SK-N-SH (cell line): ENCODE results near the gene NELFB.

Source experiments
- NFIC ChIP-seq: IDR thresholded peaks from 2 replicates; pipeline ENCODE4 v1.4.0; 2012; ENCODE audit warnings: borderline replicate concordance
- YY1 ChIP-seq: IDR thresholded peaks from 2 replicates; pipeline ENCODE4 v1.4.0; 2012; ENCODE audit warnings: low read depth, mild to moderate bottlenecking
- TF ChIP-seq, protein P1 (sequence below): fragments of 200-600 bp; sonication (generic); IDR thresholded peaks from 2 replicates; pipeline ENCODE4 v1.6.1; 2017; ENCODE audit warnings: antibody characterized with exemption, mild to moderate bottlenecking, moderate library complexity
- TF ChIP-seq, protein P2 (sequence below): IDR thresholded peaks from 2 replicates; pipeline ENCODE4 v1.6.1; 2012; ENCODE audit warnings: mild to moderate bottlenecking, low read depth, low read length, moderate library complexity

DNA sequence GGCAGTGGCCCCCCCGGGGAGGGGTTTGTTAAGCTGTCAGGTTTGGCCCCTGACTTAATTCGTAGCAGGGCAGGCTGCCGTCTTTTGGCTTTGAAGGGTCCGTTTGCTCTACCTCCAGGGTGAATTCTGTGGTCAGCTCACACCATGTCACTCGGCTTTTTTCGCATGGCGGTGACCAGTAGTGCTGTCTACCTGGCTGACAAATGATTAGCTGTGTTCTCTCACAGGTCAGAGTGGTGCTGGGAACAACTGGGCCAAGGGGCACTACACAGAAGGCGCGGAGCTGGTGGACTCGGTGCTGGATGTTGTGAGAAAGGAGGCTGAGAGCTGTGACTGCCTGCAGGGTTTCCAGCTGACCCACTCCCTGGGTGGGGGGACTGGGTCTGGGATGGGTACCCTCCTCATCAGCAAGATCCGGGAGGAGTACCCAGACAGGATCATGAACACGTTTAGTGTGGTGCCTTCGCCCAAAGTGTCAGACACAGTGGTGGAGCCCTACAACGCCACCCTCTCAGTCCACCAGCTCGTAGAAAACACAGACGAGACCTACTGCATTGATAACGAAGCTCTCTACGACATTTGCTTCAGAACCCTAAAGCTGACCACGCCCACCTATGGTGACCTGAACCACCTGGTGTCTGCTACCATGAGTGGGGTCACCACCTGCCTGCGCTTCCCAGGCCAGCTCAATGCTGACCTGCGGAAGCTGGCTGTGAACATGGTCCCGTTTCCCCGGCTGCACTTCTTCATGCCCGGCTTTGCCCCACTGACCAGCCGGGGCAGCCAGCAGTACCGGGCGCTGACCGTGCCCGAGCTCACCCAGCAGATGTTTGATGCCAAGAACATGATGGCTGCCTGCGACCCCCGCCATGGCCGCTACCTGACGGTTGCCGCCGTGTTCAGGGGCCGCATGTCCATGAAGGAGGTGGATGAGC, 12.6 kb upstream of the NELFB start:
- TF ChIP-seq, protein P1, sequence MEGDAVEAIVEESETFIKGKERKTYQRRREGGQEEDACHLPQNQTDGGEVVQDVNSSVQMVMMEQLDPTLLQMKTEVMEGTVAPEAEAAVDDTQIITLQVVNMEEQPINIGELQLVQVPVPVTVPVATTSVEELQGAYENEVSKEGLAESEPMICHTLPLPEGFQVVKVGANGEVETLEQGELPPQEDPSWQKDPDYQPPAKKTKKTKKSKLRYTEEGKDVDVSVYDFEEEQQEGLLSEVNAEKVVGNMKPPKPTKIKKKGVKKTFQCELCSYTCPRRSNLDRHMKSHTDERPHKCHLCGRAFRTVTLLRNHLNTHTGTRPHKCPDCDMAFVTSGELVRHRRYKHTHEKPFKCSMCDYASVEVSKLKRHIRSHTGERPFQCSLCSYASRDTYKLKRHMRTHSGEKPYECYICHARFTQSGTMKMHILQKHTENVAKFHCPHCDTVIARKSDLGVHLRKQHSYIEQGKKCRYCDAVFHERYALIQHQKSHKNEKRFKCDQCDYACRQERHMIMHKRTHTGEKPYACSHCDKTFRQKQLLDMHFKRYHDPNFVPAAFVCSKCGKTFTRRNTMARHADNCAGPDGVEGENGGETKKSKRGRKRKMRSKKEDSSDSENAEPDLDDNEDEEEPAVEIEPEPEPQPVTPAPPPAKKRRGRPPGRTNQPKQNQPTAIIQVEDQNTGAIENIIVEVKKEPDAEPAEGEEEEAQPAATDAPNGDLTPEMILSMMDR, result no peak
- TF ChIP-seq, protein P2, sequence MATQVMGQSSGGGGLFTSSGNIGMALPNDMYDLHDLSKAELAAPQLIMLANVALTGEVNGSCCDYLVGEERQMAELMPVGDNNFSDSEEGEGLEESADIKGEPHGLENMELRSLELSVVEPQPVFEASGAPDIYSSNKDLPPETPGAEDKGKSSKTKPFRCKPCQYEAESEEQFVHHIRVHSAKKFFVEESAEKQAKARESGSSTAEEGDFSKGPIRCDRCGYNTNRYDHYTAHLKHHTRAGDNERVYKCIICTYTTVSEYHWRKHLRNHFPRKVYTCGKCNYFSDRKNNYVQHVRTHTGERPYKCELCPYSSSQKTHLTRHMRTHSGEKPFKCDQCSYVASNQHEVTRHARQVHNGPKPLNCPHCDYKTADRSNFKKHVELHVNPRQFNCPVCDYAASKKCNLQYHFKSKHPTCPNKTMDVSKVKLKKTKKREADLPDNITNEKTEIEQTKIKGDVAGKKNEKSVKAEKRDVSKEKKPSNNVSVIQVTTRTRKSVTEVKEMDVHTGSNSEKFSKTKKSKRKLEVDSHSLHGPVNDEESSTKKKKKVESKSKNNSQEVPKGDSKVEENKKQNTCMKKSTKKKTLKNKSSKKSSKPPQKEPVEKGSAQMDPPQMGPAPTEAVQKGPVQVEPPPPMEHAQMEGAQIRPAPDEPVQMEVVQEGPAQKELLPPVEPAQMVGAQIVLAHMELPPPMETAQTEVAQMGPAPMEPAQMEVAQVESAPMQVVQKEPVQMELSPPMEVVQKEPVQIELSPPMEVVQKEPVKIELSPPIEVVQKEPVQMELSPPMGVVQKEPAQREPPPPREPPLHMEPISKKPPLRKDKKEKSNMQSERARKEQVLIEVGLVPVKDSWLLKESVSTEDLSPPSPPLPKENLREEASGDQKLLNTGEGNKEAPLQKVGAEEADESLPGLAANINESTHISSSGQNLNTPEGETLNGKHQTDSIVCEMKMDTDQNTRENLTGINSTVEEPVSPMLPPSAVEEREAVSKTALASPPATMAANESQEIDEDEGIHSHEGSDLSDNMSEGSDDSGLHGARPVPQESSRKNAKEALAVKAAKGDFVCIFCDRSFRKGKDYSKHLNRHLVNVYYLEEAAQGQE, result no peak
- no peak for TF ChIP-seq YY1
- no peak for TF ChIP-seq NFIC
